Measurements from ENCODE around the gene FOXE3.

The FOXE3 gene

GRCh38 chr1:47405697-47406096 is 10.4 kb upstream of the FOXE3 start:
- no peak for DNase-seq (ENCODE audit: low read depth)

DNA sequence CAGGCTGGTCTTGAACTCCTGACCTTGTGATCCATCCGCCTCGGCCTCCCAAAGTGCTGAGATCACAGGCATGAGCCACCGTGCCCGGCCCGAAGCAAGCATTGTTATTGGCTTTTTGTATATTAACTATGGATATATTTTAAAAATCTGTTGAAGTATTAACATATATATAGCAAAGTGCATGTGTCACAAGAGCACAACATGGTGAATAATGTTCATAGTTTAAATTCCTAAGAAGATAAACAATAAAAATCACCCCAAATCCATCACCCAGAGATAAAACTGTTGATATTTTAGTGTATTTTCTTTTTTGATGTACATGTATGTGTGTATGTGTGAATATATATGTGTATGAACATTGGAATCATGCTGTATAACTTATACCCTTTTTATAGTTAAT is 9.1 kb upstream of the FOXE3 start:
- DNase-seq (ENCODE audit: low read depth), result no peak

GRCh38 chr1:47407481-47407880 is 8.6 kb upstream of the FOXE3 start:
- no peak for DNase-seq (ENCODE audit: low read depth)

DNA sequence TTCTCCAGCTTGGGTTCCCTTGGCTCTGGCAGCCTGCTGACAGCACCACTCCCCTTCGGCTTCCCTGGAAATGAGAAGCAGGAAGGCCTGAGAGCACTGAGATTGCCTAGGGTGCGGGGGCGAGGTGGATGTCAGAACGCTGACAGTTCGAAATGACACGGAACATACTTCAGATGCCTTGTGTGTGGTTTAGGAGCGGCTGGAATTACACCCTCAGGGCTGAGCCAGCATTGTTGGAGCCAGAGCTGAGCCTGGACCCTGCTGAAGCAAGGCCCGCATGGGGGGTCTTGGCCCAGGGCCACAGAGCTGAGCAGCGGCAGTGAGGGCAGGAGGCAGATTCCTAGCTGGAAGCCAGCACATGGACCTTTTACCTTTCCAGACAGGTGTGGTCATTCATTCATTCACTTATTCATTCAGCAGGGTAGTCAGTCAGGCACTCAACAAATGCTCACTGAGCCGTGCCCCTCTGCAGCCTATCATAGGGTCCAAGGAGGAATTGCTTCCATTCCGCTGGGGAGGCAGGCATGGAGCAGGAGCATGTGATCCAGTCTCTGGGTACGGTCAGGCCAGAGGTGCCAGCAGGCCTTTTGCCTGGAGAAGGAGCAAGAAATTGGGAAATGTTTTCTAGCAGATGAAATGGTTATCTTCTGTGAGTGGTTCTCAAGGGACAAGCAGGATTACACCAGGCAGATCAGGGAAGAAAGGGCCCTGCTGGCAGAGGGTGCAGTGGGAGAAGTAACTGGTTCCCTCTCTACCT is 6.6 kb upstream of the FOXE3 start:
- DNase-seq (ENCODE audit: low read depth), result peak; percentile 57

DNA sequence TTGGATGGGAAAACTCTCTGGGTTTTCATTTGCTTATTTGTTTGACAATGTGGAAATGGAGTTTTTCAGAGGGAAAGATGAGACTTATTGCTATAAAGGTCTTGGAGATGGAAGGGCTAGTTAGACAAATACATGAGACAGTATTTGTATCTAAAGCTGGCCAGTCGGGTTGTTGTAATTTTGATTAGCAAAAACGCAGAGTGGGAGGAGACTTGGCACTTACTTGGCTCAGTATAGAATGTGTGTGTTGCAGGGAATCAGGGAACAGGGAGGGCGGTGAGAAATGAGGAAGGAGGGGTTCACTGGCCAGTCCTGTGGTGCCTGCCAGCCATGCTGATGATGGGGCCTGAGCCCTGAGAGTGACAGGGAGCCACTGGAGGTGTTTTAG is 6.0 kb upstream of the FOXE3 start:
- DNase-seq (ENCODE audit: low read depth), result no peak

DNA sequence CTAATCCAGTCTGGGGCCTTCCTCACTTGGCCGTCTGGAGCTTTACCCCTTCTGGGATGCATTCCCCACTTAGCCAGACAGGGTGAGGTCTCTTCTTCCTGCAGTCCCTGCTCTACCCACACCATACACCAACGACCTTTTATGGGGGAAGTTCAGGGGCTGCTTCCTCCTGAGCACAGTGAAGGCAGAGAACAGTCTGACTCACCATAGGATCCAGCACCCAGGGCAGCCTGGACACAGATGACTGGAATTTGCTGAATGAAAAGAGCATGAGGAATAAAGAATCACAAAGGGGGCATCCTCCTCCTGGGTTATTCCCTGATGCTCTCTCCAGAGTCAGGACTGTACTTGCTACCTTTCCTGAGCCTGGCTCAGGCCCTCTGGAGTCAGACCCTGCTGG is 4.6 kb upstream of the FOXE3 start:
- no peak for DNase-seq (ENCODE audit: low read depth)

DNA sequence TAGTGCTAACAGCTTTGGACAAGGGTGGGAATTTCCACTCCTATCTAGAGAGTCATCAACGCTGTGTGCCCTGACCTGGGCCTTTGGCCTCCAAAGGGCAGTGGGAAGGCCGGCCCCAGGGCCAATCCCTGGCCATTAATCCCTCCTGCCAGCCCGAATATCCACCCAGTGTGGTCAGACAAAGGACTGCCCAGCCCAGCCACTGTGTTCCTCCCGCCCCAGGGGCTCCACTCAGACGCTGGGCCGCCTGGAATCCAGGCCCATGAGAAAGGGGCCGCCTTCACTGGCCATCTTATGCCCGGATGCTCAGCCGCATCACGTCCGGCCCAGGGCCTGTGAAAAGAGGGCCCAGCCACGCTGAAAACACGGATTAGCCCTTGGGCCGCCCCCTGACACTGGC is 3.6 kb upstream of the FOXE3 start:
- no peak for DNase-seq (ENCODE audit: low read depth)

DNA sequence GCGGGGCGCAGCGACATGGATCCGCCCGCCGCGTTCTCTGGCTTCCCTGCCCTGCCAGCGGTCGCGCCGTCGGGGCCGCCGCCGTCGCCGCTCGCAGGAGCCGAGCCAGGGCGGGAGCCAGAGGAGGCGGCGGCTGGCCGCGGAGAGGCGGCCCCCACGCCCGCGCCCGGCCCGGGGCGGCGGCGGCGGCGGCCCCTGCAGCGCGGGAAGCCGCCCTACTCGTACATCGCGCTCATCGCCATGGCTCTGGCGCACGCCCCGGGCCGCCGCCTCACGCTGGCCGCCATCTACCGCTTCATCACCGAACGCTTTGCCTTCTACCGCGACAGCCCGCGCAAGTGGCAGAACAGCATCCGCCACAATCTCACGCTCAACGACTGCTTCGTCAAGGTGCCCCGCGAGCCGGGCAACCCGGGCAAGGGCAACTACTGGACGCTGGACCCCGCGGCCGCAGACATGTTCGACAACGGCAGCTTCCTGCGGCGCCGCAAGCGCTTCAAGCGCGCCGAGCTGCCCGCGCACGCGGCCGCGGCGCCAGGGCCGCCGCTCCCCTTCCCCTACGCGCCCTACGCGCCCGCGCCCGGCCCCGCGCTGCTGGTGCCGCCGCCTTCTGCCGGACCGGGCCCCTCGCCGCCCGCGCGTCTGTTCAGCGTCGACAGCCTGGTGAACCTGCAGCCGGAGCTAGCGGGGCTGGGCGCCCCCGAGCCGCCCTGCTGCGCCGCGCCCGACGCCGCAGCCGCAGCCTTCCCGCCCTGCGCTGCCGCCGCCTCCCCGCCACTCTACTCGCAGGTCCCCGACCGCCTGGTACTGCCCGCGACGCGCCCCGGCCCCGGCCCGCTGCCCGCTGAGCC is 459 bp downstream of the FOXE3 start:
- DNase-seq (ENCODE audit: low read depth), result no peak

GRCh38 chr1:47417170-47418044 is 1.3 kb downstream of the FOXE3 start:
- DNase-seq (ENCODE audit: low read depth), result no peak

DNA sequence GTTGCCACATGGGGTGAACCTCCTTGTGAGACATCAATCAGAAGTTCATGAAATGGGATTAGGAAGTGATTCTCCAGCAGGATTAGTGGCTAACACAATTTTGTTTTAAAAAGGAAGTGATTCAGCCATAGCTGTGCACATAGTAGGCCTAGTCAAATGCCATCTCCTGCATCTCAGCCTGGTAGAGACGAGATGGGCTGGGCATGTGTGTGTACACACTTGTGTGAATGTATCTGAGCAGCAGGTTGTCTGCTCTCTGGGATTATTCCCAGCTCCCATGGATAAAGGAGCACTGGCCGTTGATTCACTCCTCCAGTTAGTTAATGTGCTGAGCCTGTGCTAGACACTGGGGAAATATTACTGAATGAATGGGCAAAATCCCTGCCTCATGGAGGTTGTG is 2.0 kb downstream of the FOXE3 start:
- DNase-seq (ENCODE audit: low read depth), result no peak

DNA sequence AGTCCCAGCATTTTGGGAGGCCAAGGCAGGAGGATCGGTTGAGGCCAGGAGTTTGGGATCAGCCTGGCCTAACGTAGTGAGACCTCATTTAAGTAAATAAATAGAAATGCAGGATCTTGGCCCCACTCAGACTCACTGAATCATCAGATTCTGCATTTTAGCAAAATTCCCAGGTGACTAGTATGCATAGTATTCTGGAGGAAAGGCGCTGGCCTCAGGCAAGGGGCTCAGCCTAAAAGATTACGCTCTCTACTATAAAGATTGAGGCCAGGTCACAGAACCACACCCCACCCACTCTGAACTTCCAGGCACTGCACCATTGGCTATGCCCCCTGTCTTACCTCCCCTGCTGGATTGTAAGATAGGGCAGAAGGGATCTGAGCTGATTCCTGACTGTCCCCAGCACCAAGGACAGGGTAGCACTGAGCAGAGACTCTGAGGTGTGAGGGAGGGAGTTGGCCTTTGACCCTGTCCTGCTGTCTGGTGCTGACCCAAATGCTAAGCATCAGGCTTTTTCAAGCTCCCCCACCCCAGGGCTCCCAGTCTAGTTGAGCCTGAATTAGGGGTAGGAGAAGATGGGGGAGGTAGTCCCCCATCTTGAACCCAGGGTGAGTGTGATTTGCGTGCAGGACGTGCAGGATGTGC is 2.7 kb downstream of the FOXE3 start:
- DNase-seq (ENCODE audit: low read depth), result no peak

DNA sequence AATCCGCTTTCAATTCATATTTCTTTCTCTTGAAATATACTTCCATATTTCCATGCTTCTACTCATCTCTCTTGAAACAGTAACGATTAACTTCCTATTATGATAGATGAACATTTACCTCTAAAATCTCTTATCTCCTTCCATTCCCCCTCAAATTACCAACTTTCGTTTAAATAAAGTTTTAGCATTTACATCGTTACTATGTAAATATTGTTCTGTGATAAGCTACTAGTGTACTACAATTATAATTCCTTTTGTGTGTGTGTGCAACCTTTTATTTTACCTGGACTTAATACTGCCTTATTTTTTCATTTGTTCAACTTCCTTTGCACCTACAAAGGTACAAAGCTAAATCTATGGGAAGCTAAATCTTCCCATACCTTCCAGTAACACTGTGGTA is 4.5 kb downstream of the FOXE3 start:
- no peak for DNase-seq (ENCODE audit: low read depth)

- DNase-seq (ENCODE audit: low read depth), result no peak
Observed at GRCh38 chr1:47423872-47424271, 7.8 kb downstream of the FOXE3 start.

GRCh38 chr1:47424336-47424982 is 8.4 kb downstream of the FOXE3 start:
- no peak for DNase-seq (ENCODE audit: low read depth)

GRCh38 chr1:47431534-47431933 is 15.4 kb downstream of the FOXE3 start:
- DNase-seq (ENCODE audit: low read depth), result no peak

- no peak for DNase-seq (ENCODE audit: low read depth)
Observed at GRCh38 chr1:47432071-47433036, 16.3 kb downstream of the FOXE3 start.

- DNase-seq (ENCODE audit: low read depth), result no peak
Observed at GRCh38 chr1:47433037-47433421, 16.9 kb downstream of the FOXE3 start.

DNA sequence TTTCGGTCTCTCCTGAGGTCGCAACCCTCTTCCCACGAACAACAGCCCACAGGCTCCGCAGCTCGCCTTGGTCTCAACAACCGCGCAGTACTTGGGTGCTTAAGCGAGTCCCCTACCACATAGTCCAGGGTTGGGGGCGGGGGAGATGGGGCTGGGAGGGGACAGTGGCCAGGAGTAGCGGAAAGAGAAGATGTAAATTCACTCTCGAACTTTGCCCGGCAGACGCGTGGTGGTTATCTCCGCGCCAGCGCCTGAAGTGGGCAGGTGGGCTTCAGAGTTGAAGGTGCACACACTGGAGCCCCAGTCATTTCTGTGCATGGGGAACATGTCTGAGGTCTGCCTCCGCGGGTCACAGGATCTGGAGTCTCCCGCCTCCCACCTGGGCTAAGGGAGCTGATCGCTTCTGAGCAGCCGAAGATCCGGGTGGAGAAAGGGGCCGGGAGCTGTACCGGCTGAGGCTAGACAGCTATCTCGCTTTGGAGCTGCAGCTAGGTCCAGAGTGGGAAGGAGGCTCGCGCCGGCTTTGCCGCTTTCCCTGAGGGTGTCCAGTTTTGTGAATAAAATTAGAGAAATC is 17.5 kb downstream of the FOXE3 start:
- DNase-seq (ENCODE audit: low read depth), result no peak

DNA sequence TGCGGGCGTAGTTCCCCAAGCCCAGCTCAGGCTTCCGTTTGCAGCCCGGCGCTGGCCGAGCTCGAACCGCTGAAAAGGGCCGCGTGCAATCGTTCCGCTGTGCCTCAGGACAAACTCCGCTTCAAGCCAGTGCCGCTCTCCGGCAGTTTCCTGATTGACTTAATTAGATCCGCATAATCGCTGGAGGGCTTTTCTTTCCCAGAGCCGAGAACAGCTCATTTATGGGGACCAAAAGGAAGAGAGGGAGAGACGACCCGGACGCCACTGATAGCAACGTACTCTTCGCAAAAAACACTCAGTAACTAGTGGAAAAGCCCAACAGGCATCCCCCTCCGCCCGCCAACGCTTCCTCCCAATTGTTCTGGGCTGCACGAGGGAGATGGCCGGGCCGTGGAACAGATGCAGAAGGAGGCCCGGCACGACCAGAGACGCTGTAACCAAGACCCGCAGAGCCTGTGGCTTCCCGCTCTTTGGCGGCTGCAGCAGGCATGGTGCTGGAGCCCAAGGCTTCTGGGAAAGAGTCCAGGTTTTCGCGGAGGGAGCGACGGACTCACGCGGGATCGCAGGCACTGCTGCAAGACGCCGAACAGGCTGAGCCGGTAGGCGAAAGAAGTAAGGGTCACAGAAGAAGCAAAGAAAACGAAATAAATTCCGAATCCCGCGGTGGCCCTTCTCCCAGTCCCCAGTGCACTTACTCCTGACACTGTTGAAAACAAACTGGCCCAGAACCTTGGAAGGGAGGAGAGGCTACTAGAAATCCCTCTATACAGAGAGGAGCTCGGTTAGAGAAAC is 18.2 kb downstream of the FOXE3 start:
- DNase-seq (ENCODE audit: low read depth), result no peak

Data from non-pigmented ciliary epithelial cell (primary cell).